IMR-90 (cell line): Measurements from ENCODE around the gene WFDC12. TPM values are rescaled to one million over a fixed set of nuclear protein-coding genes. Genes with fewer than 3 reads are reported as not detected.

Experiments used
- ATAC-seq: fragments of 200-7000 bp; cut with Tn5 transposase; 2 replicates; pipeline ENCODE4 v1.9.1; 2020; ENCODE audit warnings: low read depth, mild to moderate bottlenecking, moderate library complexity
- BruUV-seq: library from RNA; stranded (reverse); fragments of 400-500 nt; replicated peaks from 2 replicates; lab custom pipeline; 2021; lab: Mats Ljungman, UMichigan
- CTCF ChIA-PET: fragments of 300-600 bp; formaldehyde crosslinking; extraction: SDS; loops from one replicate; lab custom pipeline; 2021; ENCODE audit warnings: antibody characterized with exemption; lab: Yijun Ruan, JAX
- POLR2A ChIA-PET: fragments of 300-600 bp; sonication (Branson Sonifier 250); formaldehyde crosslinking; loops from one replicate; lab custom pipeline; 2022; ENCODE audit warnings: antibody characterized with exemption; ENCODE audit not compliant: unreplicated experiment; lab: Charles Lee
- DNase-seq: peaks from one replicate; pipeline ENCODE4 v3.0.0; 2013
- H2AFZ ChIP-seq: replicated peaks from 2 replicates; pipeline ENCODE3; 2013; ENCODE audit warnings: low read length, mild to moderate bottlenecking; ENCODE audit not compliant: poor library complexity
- H2AK5ac ChIP-seq: 2 replicates; pipeline ENCODE4 v1.6.1; 2013; ENCODE audit warnings: low read depth, low read length, inconsistent platforms
- H2AK9ac ChIP-seq: replicated peaks from 2 replicates; pipeline ENCODE3; 2013; ENCODE audit warnings: mild to moderate bottlenecking, low read depth, low read length, moderate library complexity; ENCODE audit not compliant: poor library complexity
- H2BK120ac ChIP-seq: 2 replicates; pipeline ENCODE4 v1.6.1; 2013; ENCODE audit warnings: low read depth, low read length, inconsistent platforms
- H2BK15ac ChIP-seq: 3 replicates; pipeline ENCODE4 v1.6.1; 2013; ENCODE audit warnings: low read depth, low read length, inconsistent platforms
- H2BK20ac ChIP-seq: 2 replicates; pipeline ENCODE4 v1.6.1; 2013; ENCODE audit warnings: low read depth, mild to moderate bottlenecking, inconsistent platforms, low read length, moderate library complexity
- H2BK5ac ChIP-seq: 2 replicates; pipeline ENCODE4 v1.6.1; 2013; ENCODE audit warnings: mild to moderate bottlenecking, low read depth, low read length, inconsistent platforms; ENCODE audit not compliant: poor library complexity, severe bottlenecking
- H3K14ac ChIP-seq: replicated peaks from 2 replicates; pipeline ENCODE4 v1.6.1; 2013; ENCODE audit warnings: low read depth, low read length, inconsistent platforms
- H3K18ac ChIP-seq: 2 replicates; pipeline ENCODE4 v1.6.1; 2013; ENCODE audit warnings: low read depth, low read length, control low read depth
- H3K23ac ChIP-seq: 2 replicates; pipeline ENCODE4 v1.6.1; 2013; ENCODE audit warnings: low read depth, low read length, inconsistent platforms
- H3K27ac ChIP-seq: 2 replicates; pipeline ENCODE4 v1.5.1; 2013; ENCODE audit warnings: mild to moderate bottlenecking, control low read depth, low read length; ENCODE audit not compliant: insufficient read depth
- H3K27me3 ChIP-seq: 2 replicates; pipeline ENCODE4 v1.6.1; 2013; ENCODE audit warnings: low read length; ENCODE audit not compliant: control insufficient read depth, insufficient read depth
- H3K36me3 ChIP-seq: 2 replicates; pipeline ENCODE4 v1.6.1; 2013; ENCODE audit warnings: low read length, mixed read lengths; ENCODE audit not compliant: control insufficient read depth, insufficient read depth
- H3K4ac ChIP-seq: 2 replicates; pipeline ENCODE4 v1.6.1; 2013; ENCODE audit warnings: low read depth, low read length, inconsistent platforms
- H3K4me1 ChIP-seq: 2 replicates; pipeline ENCODE4 v1.6.1; 2013; ENCODE audit warnings: low read length, mixed read lengths; ENCODE audit not compliant: control insufficient read depth, insufficient read depth
- H3K4me2 ChIP-seq: 2 replicates; pipeline ENCODE4 v1.6.1; 2013; ENCODE audit warnings: low read depth, mild to moderate bottlenecking, control low read depth, low read length, moderate library complexity
- H3K4me3 ChIP-seq: 2 replicates; pipeline ENCODE4 v1.5.1; 2013; ENCODE audit warnings: low read depth, mild to moderate bottlenecking, control low read depth, low read length, moderate library complexity; ENCODE audit not compliant: insufficient read depth
- H3K56ac ChIP-seq: 2 replicates; pipeline ENCODE4 v1.6.1; 2013; ENCODE audit warnings: low read length, inconsistent platforms; ENCODE audit not compliant: insufficient read depth; ENCODE audit errors: extremely low read depth
- H3K79me1 ChIP-seq, 2 experiments: 2 replicates each; pipeline ENCODE4 v1.6.1; 2013; ENCODE audit warnings: low read length in 2 of 2, inconsistent platforms in 1 of 2, low read depth in 1 of 2
- H3K9ac ChIP-seq: 2 replicates; pipeline ENCODE4 v1.6.1; 2013; ENCODE audit warnings: low read depth, low read length, control low read depth
- H3K9me1 ChIP-seq: 2 replicates; pipeline ENCODE4 v1.6.1; 2013; ENCODE audit warnings: low read length, inconsistent platforms; ENCODE audit not compliant: insufficient read depth
- H3K9me3 ChIP-seq: 2 replicates; pipeline ENCODE4 v1.6.1; 2013; ENCODE audit warnings: low read length; ENCODE audit not compliant: control insufficient read depth, insufficient read depth
- H4K20me1 ChIP-seq: 2 replicates; pipeline ENCODE4 v1.6.1; 2013; ENCODE audit warnings: low read length, inconsistent platforms; ENCODE audit not compliant: insufficient read depth
- H4K5ac ChIP-seq: 2 replicates; pipeline ENCODE4 v1.6.1; 2013; ENCODE audit warnings: mild to moderate bottlenecking, low read depth, low read length, control low read depth
- H4K8ac ChIP-seq, 2 experiments: 2 replicates each; pipeline ENCODE4 v1.6.1; 2013; ENCODE audit warnings: low read depth in 2 of 2, low read length in 2 of 2, control low read depth in 1 of 2, inconsistent platforms in 1 of 2
- H4K91ac ChIP-seq: 2 replicates; pipeline ENCODE4 v1.6.1; 2013; ENCODE audit warnings: low read depth, low read length, inconsistent platforms; ENCODE audit not compliant: insufficient read depth
- BHLHE40 ChIP-seq: fragments of 150-350 bp; IDR thresholded peaks from 2 replicates; pipeline ENCODE4 v1.6.1; 2016; ENCODE audit warnings: mild to moderate bottlenecking, low read depth, low read length
- CEBPB ChIP-seq: IDR thresholded peaks from 2 replicates; pipeline ENCODE4 v1.6.1; 2012; ENCODE audit warnings: low read depth, low read length, improper control_type of control experiment
- CHD1 ChIP-seq: IDR thresholded peaks from 2 replicates; pipeline ENCODE4 v1.6.1; 2012; ENCODE audit warnings: low read depth, low read length, improper control_type of control experiment
- FOS ChIP-seq: fragments of 150-350 bp; IDR thresholded peaks from 2 replicates; pipeline ENCODE4 v1.6.1; 2016; ENCODE audit warnings: low read depth, low read length
- MAFK ChIP-seq: IDR thresholded peaks from 2 replicates; pipeline ENCODE4 v1.6.1; 2012; ENCODE audit warnings: low read depth, low read length, improper control_type of control experiment
- MAZ ChIP-seq: IDR thresholded peaks from 2 replicates; pipeline ENCODE4 v1.6.1; 2012; ENCODE audit warnings: low read depth, mild to moderate bottlenecking, low read length, improper control_type of control experiment, moderate library complexity, borderline replicate concordance
- MXI1 ChIP-seq: IDR thresholded peaks from 2 replicates; pipeline ENCODE4 v1.6.1; 2012; ENCODE audit warnings: low read depth, mild to moderate bottlenecking, low read length, moderate library complexity, borderline replicate concordance
- NFE2L2 ChIP-seq: fragments of 150-350 bp; IDR thresholded peaks from 2 replicates; pipeline ENCODE4 v1.6.1; 2016; ENCODE audit warnings: low read depth, mild to moderate bottlenecking, low read length
- POLR2A ChIP-seq: IDR thresholded peaks from 2 replicates; pipeline ENCODE4 v1.6.1; 2012; ENCODE audit warnings: mild to moderate bottlenecking, low read depth, low read length
- RAD21 ChIP-seq: IDR thresholded peaks from 2 replicates; pipeline ENCODE4 v1.6.1; 2012; ENCODE audit warnings: low read length, improper control_type of control experiment
- RCOR1 ChIP-seq: IDR thresholded peaks from 2 replicates; pipeline ENCODE4 v1.6.1; 2012; ENCODE audit warnings: mild to moderate bottlenecking, low read length, improper control_type of control experiment; ENCODE audit not compliant: insufficient replicate concordance
- RFX5 ChIP-seq: IDR thresholded peaks from 2 replicates; pipeline ENCODE4 v1.8.0; 2012; ENCODE audit warnings: low read depth, mild to moderate bottlenecking, low read length, moderate library complexity
- SMC3 ChIP-seq: fragments of 150-350 bp; IDR thresholded peaks from 2 replicates; pipeline ENCODE4 v1.6.1; 2016; ENCODE audit warnings: low read depth, mild to moderate bottlenecking, antibody characterized with exemption, low read length, moderate library complexity
- USF2 ChIP-seq: fragments of 150-350 bp; IDR thresholded peaks from 2 replicates; pipeline ENCODE4 v1.6.1; 2017; ENCODE audit warnings: mild to moderate bottlenecking, antibody characterized with exemption, low read length, low read depth
- WGBS, 2 experiments: methylation state at CpG; one replicate each; pipeline versions ENCODE4 v1.1.5 to v1.1.7; 2013; ENCODE audit warnings: missing lambda C conversion rate in 2 of 2; ENCODE audit not compliant: insufficient read length in 1 of 2; ENCODE audit errors: extremely low coverage in 2 of 2; 5-methylcytosine and 5-hydroxymethylcytosine counted together
- dilution Hi-C: fragments of 300-500 bp; cut with HindIII; formaldehyde crosslinking; loops from one replicate; pipeline ENCODE4 v1.14.3; 2018; ENCODE audit warnings: low sequenced_read_pairs; ENCODE audit not compliant: unreplicated experiment
- in situ Hi-C: fragments of 300-500 bp; cut with MboI; formaldehyde crosslinking; loops from 3 replicates; pipeline ENCODE4 v1.14.3; 2019; ENCODE audit warnings: low sequenced_read_pairs, inconsistent platforms, mixed read lengths
- intact Hi-C: fragments of 100-400 bp; cut with micrococcal nuclease; formaldehyde crosslinking; loops from 2 replicates; pipeline ENCODE4 v1.10.0; 2022
- polyA plus RNA-seq, 3 experiments: library from polyadenylated mRNA; depleted of rRNA; stranded (reverse); fragments of >200 nt; gene quantifications; 2 replicates each; pipeline ENCODE4 v1.2.3, GENCODE V29; 2012; ENCODE audit warnings: low replicate concordance in 1 of 3
- total RNA-seq: library from RNA; depleted of rRNA; stranded (reverse); fragments of >200 nt; gene quantifications from 2 replicates; pipeline ENCODE4 v1.2.3, GENCODE V29; 2012
- TF ChIP-seq, protein P1 (sequence below): conservative IDR thresholded peaks from 2 replicates; pipeline ENCODE4 v1.5.1; 2012; ENCODE audit warnings: mild to moderate bottlenecking, low read depth, low read length, improper control_type of control experiment
- TF ChIP-seq, protein P2 (sequence below): fragments of 150-350 bp; IDR thresholded peaks from 2 replicates; pipeline ENCODE4 v1.6.1; 2016; ENCODE audit warnings: low read depth, mild to moderate bottlenecking, low read length, moderate library complexity, borderline replicate concordance

Gene WFDC12
- total and polyA plus RNA-seq, 2 of the 4 experiments (the other 2 are of a cell fraction) = not detected

GRCh38 chr20:45117581-45117980 is 6.7 kb downstream of the WFDC12 start:
- no peaks in the 10 kb centered on the region for H3K9me1 ChIP-seq
- H4K5ac ChIP-seq = no peak overlapping the region
- no peak for ATAC-seq
- no peaks in the 10 kb centered on the region for H3K9me3 ChIP-seq
- in situ Hi-C loops (loop anchor here (25.0 kb wide), 1 partner anchor 170 kb away; no protein-coding TSS in a partner anchor), dilution Hi-C loops (no loop called here), intact Hi-C loops (no loop called here)
- WGBS, 2 experiments = 60% methylated on average over 2 of the region's 4 CpGs; no CpG with 5 or more reads in 1 of the 2 experiments
- BruUV-seq = no TSS peak
- H2AK5ac ChIP-seq = no peak overlapping the region
- no peak overlapping the region for H3K56ac ChIP-seq
- H2AK9ac ChIP-seq = no peak overlapping the region
- no peaks in the 10 kb centered on the region for H4K20me1 ChIP-seq
- no peak overlapping the region for H3K9ac ChIP-seq
- ChIA-PET POLR2A (no interaction called here), CTCF (interaction anchor here (0.6 to 1.0 kb wide), 2 partner anchors 12 to 73 kb away, joined by 3 read pairs; no protein-coding TSS in a partner anchor)
- no peak overlapping the region for H3K4me2 ChIP-seq
- no peak overlapping the region for H3K4ac ChIP-seq
- H3K14ac ChIP-seq = no peak overlapping the region
- no peak overlapping the region for H2BK5ac ChIP-seq
- H3K4me1 ChIP-seq = no peaks in the 10 kb centered on the region
- no peak overlapping the region for H3K27ac ChIP-seq
- H3K18ac ChIP-seq = no peak overlapping the region
- no peak overlapping the region for H3K23ac ChIP-seq
- H3K79me1 ChIP-seq = no peaks in the 10 kb centered on the region
- DNase-seq = no peak
- no peak overlapping the region for H2BK15ac ChIP-seq
- no peaks in the 10 kb centered on the region for H3K36me3 ChIP-seq
- no peak overlapping the region for H3K4me3 ChIP-seq
- TF ChIP-seq USF2 = no peak
- no peak for TF ChIP-seq CEBPB
- TF ChIP-seq, protein P1, sequence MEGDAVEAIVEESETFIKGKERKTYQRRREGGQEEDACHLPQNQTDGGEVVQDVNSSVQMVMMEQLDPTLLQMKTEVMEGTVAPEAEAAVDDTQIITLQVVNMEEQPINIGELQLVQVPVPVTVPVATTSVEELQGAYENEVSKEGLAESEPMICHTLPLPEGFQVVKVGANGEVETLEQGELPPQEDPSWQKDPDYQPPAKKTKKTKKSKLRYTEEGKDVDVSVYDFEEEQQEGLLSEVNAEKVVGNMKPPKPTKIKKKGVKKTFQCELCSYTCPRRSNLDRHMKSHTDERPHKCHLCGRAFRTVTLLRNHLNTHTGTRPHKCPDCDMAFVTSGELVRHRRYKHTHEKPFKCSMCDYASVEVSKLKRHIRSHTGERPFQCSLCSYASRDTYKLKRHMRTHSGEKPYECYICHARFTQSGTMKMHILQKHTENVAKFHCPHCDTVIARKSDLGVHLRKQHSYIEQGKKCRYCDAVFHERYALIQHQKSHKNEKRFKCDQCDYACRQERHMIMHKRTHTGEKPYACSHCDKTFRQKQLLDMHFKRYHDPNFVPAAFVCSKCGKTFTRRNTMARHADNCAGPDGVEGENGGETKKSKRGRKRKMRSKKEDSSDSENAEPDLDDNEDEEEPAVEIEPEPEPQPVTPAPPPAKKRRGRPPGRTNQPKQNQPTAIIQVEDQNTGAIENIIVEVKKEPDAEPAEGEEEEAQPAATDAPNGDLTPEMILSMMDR = no peak
- TF ChIP-seq, protein P2, sequence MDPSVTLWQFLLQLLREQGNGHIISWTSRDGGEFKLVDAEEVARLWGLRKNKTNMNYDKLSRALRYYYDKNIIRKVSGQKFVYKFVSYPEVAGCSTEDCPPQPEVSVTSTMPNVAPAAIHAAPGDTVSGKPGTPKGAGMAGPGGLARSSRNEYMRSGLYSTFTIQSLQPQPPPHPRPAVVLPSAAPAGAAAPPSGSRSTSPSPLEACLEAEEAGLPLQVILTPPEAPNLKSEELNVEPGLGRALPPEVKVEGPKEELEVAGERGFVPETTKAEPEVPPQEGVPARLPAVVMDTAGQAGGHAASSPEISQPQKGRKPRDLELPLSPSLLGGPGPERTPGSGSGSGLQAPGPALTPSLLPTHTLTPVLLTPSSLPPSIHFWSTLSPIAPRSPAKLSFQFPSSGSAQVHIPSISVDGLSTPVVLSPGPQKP = no peak
- TF ChIP-seq POLR2A = no peak
- no peak for TF ChIP-seq MXI1
- TF ChIP-seq CHD1 = no peak
- no peak for TF ChIP-seq SMC3
- no peak for TF ChIP-seq NFE2L2
- TF ChIP-seq RCOR1 = no peak
- no peak for TF ChIP-seq MAFK
- TF ChIP-seq RFX5 = no peak
- TF ChIP-seq FOS = no peak
- TF ChIP-seq MAZ = no peak
- no peak for TF ChIP-seq BHLHE40
- TF ChIP-seq RAD21 = no peak
- H2BK120ac ChIP-seq = no peak overlapping the region
- no peak overlapping the region for H2BK20ac ChIP-seq
- no peak overlapping the region for H2AFZ ChIP-seq
- H4K8ac ChIP-seq = no peak overlapping the region
- peaks cover 36% of the 10 kb centered on the region for H3K27me3 ChIP-seq
- H4K91ac ChIP-seq = no peak overlapping the region
